CD4-positive, alpha-beta T cell treated with Interleukin-15 for 1 hour (primary cell): ENCODE data around the gene DDAH1.

ENCODE experiments used
- DNase-seq: peaks from one replicate; pipeline ENCODE4 v3.0.0-alpha.2; 2020

DDAH1 gene

DNA sequence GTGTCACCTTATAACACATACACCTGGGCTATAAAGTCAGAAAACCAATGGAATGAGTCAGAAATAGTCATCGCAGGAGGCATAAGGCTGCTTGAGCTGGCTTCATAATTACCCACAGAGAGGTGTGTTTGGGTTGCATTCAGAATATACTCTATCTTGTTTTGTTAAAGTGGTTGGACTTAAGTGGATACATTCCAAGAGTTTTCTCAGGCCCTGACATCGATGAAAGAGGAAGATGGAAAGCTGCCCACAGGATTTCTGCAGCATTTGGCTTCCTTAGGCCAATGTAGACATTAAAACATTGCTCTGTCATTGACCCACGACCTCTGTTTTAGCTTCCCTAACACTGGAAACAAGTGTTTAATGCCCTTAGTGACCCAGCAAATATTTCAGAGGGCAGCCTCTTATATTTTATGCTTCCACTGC, 169.9 kb downstream of the DDAH1 start:
- no peak for DNase-seq

DNA sequence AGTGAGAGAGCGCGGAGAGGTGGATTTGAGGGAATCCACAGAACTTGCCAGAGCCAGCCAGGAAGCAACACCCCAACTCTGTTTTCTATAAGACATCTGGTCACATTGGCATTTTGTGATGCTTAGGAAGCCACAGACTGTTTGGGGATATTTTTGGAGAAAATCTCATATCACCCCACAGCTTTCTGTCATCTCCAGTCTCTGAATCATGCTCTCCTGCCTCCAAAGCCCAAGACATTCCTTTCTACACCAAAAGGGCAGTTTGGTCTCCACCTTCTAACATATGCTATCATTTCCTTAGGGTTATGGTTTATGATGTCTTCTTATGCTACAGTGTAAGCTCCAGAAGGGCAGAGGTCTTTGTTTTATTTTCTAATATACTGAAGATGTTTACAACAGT, 174.1 kb downstream of the DDAH1 start:
- no peak for DNase-seq

DNA sequence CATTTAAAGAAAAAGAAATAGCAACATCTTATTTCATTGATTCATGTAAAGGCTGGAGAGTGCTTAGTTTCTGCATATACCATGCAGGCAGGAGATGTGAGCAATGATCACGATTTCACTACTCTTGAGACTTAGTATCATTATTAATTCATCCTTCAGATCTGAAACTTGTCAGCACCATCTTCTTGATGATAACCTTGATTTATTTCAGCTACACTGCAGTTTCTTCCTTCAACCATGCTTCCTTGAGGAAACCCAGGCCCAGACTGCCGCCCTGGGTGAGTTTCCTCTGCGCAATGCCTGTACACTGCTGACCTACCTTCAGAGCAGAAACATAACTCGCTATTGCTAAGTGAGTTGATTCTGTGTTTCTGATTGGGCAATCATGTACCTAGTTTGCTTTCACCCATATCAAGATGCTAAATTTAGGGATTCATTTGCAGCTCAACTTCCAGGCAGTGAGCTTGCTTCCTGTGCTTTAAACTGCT, 175.1 kb downstream of the DDAH1 start:
- DNase-seq = no peak

DNA sequence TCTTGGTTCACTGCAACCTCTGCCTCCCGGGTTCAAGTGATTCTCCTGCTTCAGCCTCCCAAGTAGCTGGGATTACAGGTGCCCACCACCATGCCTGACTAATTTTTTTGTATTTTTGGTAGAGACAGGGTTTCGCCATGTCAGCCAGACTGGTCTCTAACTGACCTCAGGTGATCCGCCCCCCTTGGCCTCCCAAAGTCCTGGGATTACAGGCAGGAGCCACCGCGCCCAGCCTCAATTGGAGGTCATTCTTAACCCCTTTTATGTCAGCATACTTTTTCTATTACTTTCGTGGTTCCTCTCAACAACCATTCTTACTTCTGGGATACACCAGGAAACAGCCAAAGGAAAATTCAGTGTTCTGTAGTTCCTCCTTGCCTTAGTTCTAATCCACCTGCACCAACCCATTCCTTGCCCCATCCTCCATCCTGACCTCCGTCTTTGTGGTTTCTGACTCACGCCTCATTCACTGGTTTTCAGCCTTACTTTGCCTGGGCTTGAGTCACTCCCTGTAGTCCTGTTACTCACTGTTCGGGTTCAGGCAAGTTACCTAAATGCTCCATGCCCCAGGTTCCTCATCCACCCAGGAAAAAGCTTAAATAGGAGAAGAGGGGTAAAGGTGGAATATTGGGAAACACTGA, 175.6 kb downstream of the DDAH1 start:
- DNase-seq = no peak

DNA sequence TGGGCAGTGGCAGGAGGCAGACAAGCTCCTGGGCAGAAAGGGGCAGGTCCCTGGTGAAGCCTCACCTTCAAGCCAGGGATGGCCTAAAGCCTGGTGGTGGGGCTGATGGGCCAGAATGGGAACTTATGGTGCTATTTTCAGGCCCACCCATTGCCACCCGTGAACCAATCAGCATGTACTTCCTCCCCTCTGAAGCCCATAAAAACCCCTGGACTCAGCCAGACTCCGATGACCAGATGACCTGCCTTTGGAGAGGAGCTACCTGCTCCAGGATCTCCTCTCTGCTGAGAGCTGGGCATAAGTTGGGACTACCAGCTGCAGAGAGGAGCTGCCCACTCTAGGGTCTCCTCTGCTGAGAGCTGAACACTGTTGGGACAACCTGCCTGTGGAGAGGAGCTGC, 180.8 kb downstream of the DDAH1 start:
- no peak for DNase-seq

DNA sequence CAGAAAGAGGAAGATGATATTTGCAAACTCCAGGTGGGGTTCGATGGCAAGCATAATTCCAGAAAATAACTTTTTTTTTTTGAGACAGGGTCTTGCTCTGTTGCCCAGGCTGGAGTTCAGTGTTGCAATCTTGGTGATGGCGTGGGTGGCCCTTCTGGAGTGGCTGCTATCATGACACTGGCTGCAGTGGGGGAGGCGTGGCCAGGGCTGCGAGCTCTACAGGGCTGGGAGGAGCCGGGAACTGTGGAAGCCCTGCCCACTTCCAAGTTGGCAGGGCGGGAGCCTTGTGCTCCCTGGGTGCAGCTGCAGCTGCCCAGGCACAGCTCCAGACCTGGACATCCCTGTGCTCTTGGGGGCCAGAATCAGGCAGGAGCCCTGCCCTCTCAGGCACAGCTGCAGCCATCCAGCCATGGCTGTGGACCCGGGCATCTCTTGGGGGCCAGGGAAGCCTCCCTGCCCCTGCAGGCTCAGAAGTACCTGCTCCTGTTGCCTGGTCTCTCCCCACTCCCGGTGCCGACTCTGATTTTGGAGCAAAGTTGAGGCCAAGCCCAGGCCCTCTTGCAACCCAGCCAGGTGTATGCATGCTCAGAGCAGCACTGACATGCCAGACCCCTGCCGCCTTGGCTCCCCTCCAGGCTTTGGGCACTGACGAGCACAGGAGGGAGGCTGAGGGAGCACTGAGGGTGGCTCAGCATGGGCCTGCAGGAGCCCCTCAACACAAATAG, 181.3 kb downstream of the DDAH1 start:
- no peak for DNase-seq

DNA sequence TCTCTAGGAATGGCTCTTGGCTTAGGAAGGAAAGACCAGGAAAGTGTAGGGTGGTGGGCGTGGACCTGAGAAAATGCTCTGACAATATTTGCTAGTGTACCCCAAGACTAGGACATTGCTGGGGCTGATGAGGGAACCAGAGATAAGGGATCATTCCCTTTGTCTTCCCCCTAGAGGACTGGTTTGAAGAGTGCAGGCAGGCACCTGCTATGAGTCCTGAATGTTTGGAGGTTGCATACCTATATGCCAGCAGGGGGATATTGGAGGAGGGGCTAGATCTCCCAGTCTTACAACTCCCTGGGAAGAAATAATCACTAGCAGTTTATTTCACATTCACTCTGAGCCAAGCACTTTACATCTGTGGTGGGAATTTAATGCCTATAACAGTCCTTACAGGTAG, 182.5 kb downstream of the DDAH1 start:
- no peak for DNase-seq

DNA sequence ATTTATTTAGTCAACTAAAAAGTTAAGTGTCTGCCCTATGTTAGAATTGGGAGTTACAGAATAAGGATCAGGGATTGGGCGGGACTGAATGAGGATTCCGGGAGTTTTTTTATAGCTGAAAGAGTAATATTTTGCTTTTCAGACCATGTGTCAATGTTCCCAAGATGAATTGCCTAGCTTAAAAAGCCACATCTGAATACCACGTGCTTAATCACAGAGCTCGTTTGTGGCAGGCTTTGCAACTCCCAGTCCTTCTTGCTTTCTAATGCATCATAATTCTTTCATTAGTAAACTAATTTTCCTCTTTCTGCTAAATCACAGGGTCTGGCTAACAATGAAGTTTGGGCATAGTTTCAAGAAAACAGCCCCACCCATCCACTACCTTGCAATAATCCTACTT, 184.3 kb downstream of the DDAH1 start:
- DNase-seq = no peak

DNA sequence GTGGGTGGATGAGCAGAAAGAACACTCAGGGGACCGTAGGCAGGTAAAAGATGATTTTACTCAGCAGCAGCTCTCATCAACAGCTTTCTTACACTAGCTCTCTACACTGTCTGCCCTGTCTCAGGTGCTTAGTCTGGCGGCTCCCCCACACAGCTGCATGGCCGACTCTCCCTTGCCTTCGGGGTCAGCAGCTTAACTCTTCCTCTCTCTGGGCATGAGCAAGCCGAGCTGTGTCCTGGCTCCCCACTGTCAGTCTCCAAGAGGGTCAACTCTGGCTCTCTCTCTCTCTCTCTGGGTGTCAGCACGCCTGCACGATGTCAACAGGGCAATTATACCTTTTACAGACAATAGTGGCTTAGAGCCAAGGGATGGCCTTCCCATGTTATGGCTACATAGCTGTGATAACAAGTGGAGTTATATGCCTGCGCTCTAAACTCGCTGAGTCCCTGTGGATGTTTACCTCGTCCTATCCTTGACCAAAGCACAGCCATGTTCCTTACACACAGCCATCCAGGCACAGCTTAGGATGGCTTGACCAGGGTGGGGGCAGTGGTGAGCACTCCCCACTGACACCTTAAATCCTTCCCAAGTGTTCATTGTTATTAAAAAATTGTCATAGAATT, 185.4 kb downstream of the DDAH1 start:
- no peak for DNase-seq

DNA sequence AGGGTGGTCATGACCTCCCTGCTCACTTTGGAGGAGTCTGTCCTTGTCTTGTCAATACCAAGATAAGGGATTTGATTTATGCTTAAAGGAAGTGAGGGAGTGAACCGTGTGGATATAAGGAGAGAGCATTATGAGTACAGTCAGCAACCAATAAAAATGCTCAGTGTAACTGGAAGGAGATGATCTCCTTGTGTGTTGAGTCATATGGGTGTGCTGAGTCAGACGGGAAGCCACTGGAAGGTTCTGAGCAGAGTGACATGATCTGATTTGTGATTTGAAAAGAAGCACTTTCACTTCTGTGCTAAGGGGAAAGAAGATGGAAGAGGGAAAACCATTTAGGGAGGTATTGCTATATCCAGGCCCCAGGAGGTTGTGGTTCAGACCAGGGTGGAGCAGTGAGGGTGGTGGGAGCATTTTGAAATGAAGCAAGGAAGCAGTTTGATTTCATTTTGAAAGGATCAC, 186.1 kb downstream of the DDAH1 start:
- peak; percentile 64 for DNase-seq

DNA sequence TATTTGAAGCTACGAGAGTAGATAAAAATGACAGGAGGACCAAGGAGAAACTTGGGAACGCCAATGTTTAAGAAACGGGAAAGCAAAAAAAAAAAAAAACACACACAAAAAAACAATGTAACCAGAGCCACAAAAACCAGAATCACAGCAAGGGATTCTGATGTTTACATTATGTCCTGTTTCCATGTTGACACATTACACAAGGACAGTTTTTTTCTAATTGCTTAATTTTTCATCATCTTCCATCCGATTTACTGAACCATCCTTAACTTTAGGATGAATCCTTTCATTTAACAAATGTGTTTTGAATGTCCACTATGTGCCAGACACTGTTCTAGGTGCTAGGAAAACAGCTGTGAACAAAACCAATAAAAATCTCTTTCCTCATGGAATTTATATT, 187.2 kb downstream of the DDAH1 start:
- no peak for DNase-seq

DNA sequence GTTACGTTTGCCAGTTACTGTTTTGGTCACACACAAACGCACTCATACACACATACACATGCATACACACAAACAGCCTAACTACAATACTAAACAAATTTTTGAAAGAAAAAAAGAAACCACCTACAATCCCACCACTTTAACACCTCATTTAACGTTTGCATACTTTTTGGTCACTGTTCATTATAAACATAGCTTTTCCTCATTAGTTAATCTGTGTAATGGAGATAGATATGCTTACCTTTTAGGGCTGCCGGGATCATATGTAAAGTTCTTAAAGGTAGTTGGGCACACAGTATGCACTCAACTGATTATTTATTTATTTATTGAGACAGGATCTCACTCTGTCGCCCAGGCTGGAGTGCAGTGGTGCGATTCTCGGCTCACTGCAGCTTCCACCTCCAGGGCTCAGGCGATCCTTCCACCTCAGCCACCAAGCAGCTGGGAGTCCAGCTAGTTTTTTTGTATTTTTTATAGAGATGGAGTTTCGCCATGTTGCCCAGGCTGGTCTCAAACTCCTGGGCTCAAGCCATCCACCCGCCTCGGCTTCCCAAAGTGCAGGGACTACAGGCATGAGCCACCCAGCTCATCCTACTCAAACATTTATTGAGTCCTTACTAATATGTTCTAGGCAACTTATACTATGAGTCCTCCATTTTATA, 187.8 kb downstream of the DDAH1 start:
- DNase-seq = no peak

DNA sequence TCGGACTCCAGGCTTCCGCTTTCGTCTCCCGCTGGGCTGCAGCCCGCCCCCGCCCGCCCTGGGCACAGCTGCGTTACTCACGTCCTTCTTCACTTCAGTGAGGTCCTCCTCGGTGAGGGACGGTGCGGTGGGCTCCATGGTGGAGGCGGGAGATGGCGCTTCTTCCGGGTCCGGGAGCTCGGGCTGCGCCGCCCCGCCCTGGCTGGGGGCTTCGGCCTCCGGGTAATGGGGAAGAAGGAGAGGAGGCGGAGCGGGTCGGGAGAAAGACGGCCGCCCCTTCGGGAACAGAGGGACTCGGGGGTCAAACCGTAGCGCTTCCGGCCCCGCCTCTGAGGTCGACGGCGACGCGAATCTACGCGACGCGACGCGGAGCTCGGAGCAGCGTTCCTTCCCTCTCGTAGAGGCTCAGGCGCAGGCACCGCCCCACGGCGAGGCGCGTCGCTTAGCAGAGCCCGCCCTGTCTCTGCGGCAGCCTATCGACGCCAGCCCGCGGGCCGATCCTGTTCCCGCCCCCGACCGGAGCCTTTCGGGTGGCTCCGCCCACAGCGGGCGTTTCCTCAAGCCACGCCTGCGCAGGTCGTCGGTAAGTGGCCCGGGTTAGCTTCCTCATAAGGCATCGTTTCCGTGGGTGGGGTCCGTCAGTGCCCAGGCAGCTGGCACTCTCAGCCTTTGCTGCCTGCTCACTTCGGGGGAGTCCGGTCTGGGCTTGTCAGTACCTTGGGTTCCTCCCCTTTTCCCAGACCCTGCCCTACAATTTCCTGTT, 188.6 kb downstream of the DDAH1 start, which contains the start of gene BCL10:
Gene BCL10, minus strand, starts transcription at position 418 of the 763 bp plus-strand sequence. Its CDS starts 280 bp downstream, at position 138.
- DNase-seq = peak; percentile 99

DNA sequence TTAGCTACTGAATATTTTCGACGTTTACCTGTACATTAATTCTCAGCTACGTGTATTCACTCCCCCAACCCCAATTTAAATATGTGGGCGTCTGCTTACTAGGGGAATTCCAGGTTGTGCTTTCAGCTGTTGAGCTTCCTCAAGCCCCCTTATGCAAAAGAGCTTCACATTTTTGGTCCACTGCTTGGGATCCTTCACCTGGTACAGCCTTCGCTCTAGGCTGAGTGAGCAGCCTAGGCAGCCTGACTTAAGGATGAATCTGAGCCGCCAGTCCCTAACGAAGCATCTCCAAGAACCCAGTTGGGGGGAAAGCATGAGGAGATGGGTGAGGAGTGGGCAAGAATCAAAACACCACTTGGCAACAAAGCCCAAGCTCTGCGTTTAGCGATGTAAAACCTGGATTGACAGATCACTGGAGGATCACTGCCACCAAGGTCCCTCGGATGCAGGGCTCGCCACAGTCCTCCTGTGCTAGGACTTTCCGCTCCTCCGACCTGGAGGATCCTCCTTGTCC, 189.2 kb downstream of the DDAH1 start:
- DNase-seq = peak; percentile 49

DNA sequence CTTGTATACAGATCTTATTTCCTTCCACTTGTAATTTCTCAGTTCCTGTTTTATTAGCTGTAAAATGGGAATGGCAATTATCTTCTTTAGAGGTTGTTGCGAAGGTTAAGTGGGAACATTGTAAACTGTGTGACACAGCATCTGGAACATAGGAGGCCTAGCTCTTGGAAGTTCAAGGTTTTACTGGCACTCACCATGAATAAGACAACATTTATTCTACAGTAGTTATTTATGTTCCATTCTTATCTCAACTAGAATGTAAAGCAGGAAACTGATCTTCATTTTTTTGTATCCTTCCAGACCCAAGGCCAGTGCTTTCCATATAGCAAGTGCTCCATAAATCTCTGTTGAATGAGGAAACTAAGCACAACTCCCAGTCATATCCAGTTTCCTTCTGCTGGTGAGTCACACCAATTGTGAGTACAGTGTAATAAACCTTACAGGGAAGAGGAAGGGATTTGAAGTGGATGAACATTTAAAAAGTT, 189.9 kb downstream of the DDAH1 start:
- no peak for DNase-seq

DNA sequence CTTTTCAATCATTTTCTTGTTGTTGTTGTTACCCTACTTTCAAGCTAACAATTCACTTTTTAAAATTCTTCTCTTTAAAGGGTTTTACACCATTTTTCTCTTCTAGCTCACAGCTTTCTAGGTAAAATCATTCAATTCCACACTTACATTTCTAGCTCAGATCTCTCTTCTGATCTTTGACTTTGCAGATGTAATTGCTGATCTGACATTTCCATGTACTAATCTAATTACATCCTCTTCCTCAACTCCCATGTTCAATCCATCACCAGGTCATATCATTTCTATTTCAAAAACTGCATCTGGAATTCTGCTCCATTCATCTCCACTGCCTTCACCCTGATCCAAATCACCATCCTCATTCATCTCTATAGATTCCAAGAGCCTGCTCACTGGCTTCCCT, 191.6 kb downstream of the DDAH1 start:
- no peak for DNase-seq

DNA sequence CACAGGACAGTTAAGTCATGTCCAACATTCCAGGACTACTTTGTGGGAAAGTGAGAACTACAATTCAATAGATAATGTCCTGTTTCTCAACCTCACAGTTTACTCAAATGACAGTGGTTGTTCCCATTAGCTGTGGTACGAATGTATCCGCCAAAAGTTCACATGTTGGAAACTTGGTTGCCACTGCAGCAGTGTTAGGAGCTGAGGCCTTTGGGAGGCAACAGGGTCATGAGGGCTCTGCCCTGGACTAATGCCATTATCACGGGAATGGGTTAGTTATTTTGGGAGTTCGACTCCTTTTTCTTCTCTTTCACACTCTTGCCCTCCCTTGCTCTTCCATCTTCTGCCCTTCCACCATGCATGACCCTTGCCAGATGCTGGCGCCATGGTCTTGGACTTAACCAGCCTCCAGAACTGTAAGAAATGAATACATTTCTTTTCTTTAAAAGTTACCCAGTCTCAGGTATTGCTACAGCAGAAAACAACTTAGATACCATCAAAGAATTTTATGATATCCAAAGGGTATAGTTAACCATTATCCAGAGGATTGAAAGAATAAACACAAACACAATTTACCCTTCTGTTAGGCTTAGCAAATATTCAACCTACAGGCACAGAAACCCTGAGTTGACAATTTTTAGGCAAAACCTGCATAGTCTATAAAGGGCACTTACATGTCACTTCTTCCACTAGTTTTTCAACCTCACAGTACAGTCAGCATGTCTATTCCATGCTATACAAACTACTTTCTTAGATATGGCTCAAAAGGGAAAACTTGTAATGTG, 196.0 kb downstream of the DDAH1 start:
- no peak for DNase-seq
